Loucy (cell line): ENCODE data around the gene LAPTM4A.

Source experiments
- CTCF ChIP-seq: fragments of 200-600 bp; sonication (generic); conservative IDR thresholded peaks from 2 replicates; pipeline ENCODE4 v1.5.1; 2014; ENCODE audit warnings: mild to moderate bottlenecking, antibody characterized with exemption, low read length
- EZH2phosphoT487 ChIP-seq: fragments of 200-600 bp; IDR thresholded peaks from 2 replicates; pipeline ENCODE4 v1.6.1; 2018; ENCODE audit warnings: antibody characterized with exemption, mild to moderate bottlenecking, moderate library complexity, borderline replicate concordance

- TF ChIP-seq CTCF (peak; percentile 93), EZH2phosphoT487 (no peak)
These were observed 46.7 kb upstream of the LAPTM4A start for GRCh38 chr2:20097889-20098714.
